ENCODE data around the gene CEP41.

GRCh38 chr7:130454959-130455358 is 14.1 kb upstream of the CEP41 start:
- TF ChIP-seq CTCF (conservative IDR thresholded peaks at IDR 0.05; ENCODE audit: low read depth in 2 of 2), result no peak
- no peak for TF ChIP-seq EZH2 (IDR thresholded peaks at IDR 0.05; ENCODE audit: low read depth, unreplicated experiment)
- TF ChIP-seq REST (IDR thresholded peaks at IDR 0.05; ENCODE audit: unreplicated experiment), result no peak
- no peak for TF ChIP-seq EZH2phosphoT487 (IDR thresholded peaks at IDR 0.05; ENCODE audit: unreplicated experiment)
- TF ChIP-seq CREB1 (CRISPR knock-in tag; IDR thresholded peaks at IDR 0.05; ENCODE audit: low read depth), result no peak
- no peak for TF ChIP-seq ZNF462 (CRISPR knock-in tag; IDR thresholded peaks at IDR 0.05)
- no peak for TF ChIP-seq POLR2AphosphoS5 (IDR thresholded peaks at IDR 0.05; ENCODE audit: low read depth)
- TF ChIP-seq JUNB (IDR thresholded peaks at IDR 0.05; ENCODE audit: unreplicated experiment), result no peak
- no peak for TF ChIP-seq ZNF114 (CRISPR knock-in tag; IDR thresholded peaks at IDR 0.05)
- no peak for TF ChIP-seq ETS1 (IDR thresholded peaks at IDR 0.05)
- no peak for TF ChIP-seq ZNF331 (CRISPR knock-in tag; IDR thresholded peaks at IDR 0.05; ENCODE audit: low read depth)
- TF ChIP-seq NANOG (IDR thresholded peaks at IDR 0.05; ENCODE audit: borderline replicate concordance), result no peak

Measured in GM23338 (cell line).